RPMI8226 (cell line): ENCODE data around the gene BMP8B.
"Not testable (repeated sequence)": the region's sequence is repeated elsewhere in the genome, so short reads cannot be mapped to it uniquely, and the experiment has no call there.

Experiments
- DNase-seq: peaks from one replicate; pipeline ENCODE4 v3.0.0-alpha.2; 2015

BMP8B gene

DNA sequence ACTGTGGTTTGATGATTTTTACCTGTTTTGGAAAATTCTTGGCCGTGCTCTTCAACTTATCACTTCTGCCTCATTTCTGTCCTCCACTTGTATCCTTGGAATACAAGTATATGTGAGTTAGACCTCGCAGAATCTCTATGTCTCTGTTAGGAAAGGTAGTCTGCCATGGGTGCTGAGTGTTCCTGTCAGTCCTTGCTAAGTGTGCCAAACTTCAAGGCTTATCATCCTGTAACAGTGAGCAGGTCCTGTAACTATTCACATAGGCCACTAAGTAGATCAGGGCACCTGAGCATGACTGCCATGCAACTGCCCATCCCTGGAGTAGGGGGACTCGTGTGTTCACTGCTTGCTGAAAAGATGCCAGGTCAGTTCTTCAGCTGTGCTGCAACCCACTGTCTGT, 24.2 kb upstream of the BMP8B start:
- no peak for DNase-seq

- no peak for DNase-seq
Observed at GRCh38 chr1:39808784-39809517, 20.3 kb upstream of the BMP8B start.

- DNase-seq = no peak
Observed at GRCh38 chr1:39805385-39805784, 16.7 kb upstream of the BMP8B start.

DNA sequence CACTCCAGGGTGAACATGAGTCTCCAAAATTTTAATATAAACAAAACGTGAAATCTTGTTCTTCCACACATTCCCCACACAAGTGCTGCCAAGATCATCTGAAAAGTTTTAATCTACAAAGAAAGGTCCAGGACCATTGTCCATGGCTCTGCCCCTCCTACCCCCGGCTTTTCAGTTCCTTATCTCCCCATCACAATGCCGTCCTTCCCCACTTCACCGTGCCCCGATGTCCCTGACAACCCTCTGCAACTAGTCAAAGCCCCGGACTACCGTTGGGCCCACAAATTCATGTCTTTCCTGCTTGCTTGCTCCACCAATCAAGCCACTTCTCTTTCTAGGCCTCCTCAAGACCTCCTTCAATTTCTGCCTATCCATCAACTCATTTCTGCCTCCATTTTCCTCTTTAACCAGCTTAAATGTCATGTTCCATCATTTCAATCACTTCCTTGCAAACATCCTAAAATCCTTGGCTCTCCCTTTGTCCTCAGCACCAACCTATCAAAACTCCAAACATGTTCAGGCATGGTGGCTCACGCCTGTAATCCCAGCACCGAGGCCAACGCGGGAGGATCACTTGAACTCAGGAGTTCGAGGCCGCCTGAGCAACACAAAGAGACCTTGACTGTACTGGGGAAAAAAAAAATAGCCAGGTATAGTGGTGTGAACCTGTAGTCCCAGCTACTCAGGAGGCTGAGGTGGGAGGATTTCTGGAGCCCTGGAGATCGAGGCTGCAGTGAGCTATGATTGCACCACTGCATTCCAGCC, 14.0 kb upstream of the BMP8B start:
- DNase-seq = no peak

GRCh38 chr1:39800471-39800835, 11.8 kb upstream of the BMP8B start:
- no peak for DNase-seq

DNA sequence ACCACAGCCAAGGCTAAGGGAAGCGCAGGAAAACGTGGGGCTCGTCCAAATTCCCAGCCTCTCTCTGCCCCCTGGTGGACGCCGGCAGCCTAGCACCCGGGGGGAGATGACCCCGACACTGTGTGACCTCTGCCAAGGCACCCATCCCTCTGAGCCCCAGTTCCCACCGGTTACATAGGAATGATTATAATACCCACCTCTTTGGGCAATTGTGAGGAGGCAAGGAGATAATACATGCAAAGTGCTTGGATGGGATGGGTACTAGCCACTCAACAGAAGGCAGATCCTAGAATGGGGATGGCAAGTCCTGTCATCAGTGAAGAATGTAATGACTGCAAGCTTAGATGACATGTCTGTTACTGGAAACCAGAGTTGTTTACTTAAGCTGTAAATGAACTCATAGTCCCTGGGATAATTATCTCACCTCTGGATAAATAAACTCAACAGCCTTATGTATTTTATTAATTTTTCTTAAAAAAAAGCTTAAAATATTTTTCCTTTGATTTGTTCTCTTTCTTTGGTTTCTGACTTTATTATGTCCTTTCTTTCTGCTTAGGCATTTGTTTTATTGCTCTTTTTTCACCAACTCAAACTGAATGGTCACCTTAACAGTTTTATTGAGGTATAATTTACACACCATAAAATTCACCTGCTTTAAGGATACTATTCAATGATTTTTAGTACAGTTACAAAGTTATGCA, 11.3 kb upstream of the BMP8B start:
- DNase-seq = peak; percentile 82

- peak; percentile 97 for DNase-seq
Observed at GRCh38 chr1:39798859-39799769, 10.4 kb upstream of the BMP8B start.

- no peak for DNase-seq
Observed at GRCh38 chr1:39795651-39796050, 7.0 kb upstream of the BMP8B start.

DNA sequence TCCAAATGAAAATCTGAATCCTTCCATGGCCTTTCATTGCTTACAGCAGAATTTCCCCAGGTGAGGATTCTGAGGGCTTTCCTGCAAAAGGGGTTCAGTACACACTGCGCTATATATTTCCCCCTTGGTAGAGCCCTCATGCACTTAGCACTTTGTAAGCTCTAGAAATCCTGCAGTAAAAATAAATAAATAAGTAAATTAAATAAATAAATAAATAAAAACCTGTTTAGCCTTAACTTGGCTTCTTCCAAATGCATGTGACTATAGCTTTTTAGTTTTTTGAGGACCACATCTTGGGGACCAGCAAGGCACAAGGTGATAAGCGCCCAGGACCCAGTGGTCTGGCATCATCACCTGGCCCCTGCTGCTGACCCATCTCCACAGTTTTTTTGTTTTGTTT, 3.2 kb upstream of the BMP8B start:
- no peak for DNase-seq

- no peak for DNase-seq
Observed at GRCh38 chr1:39789571-39790110, 976 bp upstream of the BMP8B start.

DNA sequence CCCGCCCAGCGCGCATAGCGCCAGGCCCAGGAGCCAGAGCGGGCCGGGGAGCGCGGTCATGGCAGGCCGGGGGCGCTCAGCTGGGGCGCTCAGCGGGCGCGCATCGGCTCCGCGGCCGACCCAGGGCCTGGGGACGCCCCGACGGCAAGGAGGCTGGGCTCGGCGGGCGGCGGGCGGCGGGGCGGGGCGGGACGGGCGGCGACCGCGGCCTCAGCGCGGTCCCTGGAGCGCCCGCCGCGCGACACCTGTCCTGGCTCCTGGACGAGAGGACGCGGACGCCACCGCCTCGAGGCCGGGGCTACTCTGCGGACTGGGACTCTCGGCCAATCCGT, 273 bp downstream of the BMP8B start:
- DNase-seq = no peak

- not testable (repeated sequence) for DNase-seq
Observed at GRCh38 chr1:39787964-39788363, 701 bp downstream of the BMP8B start.

GRCh38 chr1:39787468-39787867, 1.2 kb downstream of the BMP8B start:
- DNase-seq = no peak

- DNase-seq = not testable (repeated sequence)
Observed at GRCh38 chr1:39787108-39787375, 1.6 kb downstream of the BMP8B start.

GRCh38 chr1:39786303-39787107, 2.2 kb downstream of the BMP8B start:
- DNase-seq = not testable (repeated sequence)

DNA sequence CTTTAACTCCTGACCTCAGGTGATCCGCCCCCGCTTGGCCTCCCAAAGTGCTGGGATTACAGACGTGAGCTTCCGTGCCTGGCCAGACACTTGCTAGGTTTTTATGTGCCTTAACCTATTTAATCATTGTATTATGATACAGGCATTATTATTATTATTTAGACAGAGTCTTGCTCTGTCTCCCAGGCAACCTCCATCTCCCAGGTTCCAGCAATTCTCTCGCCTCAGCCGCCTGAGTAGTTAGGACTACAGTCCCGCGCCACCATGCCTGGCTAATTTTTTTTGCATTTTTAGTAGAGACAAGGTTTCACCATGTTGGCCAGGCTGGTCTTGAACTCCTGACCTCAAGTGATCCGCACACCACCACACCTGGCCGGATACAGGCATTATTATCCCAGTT, 6.0 kb downstream of the BMP8B start:
- not testable (repeated sequence) for DNase-seq

- DNase-seq = no peak
Observed at GRCh38 chr1:39782103-39782502, 6.6 kb downstream of the BMP8B start.

DNA sequence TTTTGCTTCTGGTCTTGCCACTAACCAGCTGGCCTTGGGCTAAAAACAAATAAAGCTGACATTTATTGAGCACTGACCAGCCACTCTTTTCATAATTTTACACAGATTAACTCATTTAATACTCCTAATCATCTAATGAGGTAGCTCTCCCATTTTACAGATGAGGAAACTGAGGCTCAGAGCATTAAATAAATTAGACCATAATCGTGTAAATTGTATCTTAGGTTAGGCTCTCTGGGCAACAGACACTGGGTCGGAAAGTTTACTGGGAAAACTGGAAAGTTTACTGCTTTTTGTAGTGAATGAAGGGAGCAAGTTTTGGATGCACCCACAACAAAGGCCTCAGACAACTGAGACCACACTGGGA, 7.3 kb downstream of the BMP8B start:
- DNase-seq = no peak

DNA sequence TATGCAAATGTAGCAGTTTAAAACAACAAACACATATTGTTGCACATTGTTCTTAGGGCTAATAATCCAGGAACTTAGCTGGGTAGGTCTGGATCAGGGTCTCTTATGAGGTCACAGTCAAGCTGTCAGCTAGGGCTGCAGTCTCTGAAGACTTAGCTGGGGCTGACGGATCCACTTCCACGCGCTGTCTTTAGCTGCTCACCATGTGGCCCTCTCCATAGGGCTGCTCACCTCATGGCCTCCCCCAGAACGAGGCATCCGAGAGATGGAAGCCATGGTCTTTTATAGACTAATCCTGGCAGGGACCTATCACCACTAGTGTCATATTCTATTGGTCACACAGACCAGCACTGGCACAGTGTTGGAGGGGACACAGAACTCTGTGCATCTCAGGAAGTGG, 8.8 kb downstream of the BMP8B start:
- no peak for DNase-seq

DNA sequence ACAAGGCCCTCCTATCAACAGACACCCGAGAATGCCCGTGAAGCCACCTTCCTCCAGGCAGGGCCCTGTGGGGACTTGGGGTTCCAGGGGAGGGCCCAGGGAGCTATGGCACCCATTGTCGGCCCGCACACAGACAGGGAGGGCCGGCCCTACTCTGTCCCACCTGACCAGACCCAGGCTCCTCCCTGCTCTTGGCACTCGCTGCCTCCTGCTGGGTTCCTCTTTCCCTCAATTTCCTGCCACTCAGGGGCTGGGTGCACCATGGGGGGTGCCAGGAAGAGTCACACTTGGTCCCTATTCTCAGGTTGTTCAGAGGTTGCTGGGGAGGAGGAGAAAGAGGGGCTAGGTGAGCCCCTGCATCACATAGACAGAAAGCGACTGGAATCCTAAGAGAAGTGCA, 9.5 kb downstream of the BMP8B start:
- DNase-seq = no peak

DNA sequence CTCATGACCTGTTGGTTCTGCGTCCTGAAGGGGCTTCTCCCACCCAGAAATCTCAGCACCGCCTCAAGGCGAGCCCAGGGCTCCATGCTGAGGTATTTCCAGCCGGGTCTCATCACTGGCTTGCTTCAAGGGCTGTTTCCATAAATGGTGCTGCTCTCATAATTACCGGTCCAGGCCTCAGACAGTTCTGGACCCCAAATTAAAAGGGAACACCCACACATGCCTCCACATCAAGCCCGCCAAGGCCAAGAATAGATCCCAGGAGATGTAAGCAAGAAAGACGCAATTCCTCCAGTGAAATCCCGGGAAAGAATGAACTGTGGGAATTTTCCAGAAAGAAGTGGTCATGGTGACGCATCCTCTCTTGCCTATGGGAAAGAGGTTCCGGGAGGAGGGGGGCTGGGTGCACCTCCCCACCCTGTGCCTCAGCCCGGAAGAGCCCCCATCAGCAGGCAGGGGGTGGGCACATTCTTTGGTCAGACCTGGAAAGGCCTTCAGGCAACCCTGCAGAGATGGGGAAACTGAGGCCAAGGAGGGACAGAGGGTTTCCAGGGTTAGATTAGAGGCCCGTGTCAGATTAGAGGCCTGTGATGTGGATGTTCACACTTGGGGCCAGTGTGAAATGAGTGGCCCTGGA, 10.1 kb downstream of the BMP8B start:
- DNase-seq = not testable (repeated sequence)

DNA sequence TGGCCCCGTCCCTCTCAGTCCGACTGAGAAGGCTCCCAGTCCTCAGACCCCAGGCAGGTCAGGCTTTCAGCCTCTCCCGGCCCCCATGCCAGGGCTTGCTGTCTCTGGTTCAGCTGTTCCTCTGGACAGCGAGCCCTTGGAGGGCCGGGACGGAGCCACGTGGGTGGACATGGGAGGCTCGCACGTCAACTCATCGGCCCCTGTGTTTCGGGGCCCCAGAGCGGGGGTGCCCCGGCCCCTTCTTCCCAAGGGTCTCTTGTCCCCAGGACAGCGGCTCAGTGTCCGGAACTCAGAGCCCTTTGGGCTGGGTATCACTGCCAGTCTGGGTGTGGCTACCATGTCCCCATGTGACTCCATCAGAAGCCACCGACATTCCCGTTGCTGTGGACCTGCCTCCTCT, 10.8 kb downstream of the BMP8B start:
- DNase-seq = not testable (repeated sequence)
